GM23338 (cell line): ENCODE measurements around the gene MTREX. TPM values are rescaled to one million over a fixed set of nuclear protein-coding genes. Genes with fewer than 3 reads are reported as not detected.

Source experiments
- ATAC-seq: fragments of 200-7000 bp; cut with Tn5 transposase; 3 replicates; pipeline ENCODE4 v1.9.1; 2020
- DNase-seq: peaks from one replicate; pipeline ENCODE4 v3.0.0-alpha.2; 2015; ENCODE audit warnings: low spot score
- H2AFZ ChIP-seq: fragments of 200-600 bp; sonication (generic); 2 replicates; pipeline ENCODE4 v1.8.0; 2016; ENCODE audit warnings: antibody characterized with exemption, mild to moderate bottlenecking, moderate library complexity
- H3F3A ChIP-seq: fragments of 200-600 bp; sonication (generic); replicated peaks from 2 replicates; pipeline ENCODE4 v1.8.0; 2017; ENCODE audit warnings: antibody characterized with exemption, mixed run types, low read depth
- H3K27ac ChIP-seq: fragments of 200-600 bp; sonication (generic); 2 replicates; pipeline ENCODE4 v1.6.1; 2016; ENCODE audit warnings: low read depth
- H3K27me3 ChIP-seq: fragments of 200-600 bp; sonication (generic); 2 replicates; pipeline ENCODE4 v1.8.0; 2016; ENCODE audit warnings: mild to moderate bottlenecking, mixed run types, moderate library complexity; ENCODE audit not compliant: insufficient read depth
- H3K36me3 ChIP-seq: fragments of 200-600 bp; sonication (generic); 2 replicates; pipeline ENCODE4 v1.8.0; 2016; ENCODE audit warnings: mild to moderate bottlenecking; ENCODE audit not compliant: insufficient read depth
- H3K4me1 ChIP-seq: fragments of 200-600 bp; sonication (generic); 2 replicates; pipeline ENCODE4 v1.8.0; 2016; ENCODE audit warnings: mild to moderate bottlenecking, moderate library complexity; ENCODE audit not compliant: insufficient read depth
- H3K4me2 ChIP-seq: fragments of 200-600 bp; sonication (generic); 2 replicates; pipeline ENCODE4 v1.7.1; 2017; ENCODE audit warnings: mixed run types
- H3K4me3 ChIP-seq: fragments of 200-600 bp; sonication (generic); 2 replicates; pipeline ENCODE4 v1.6.1; 2016; ENCODE audit warnings: mixed run types
- H3K79me2 ChIP-seq: fragments of 200-600 bp; sonication (generic); replicated peaks from 2 replicates; pipeline ENCODE4 v1.8.0; 2017; ENCODE audit warnings: mild to moderate bottlenecking; ENCODE audit not compliant: insufficient read depth
- H3K9me2 ChIP-seq: fragments of 200-600 bp; sonication (generic); 2 replicates; pipeline ENCODE4 v1.8.0; 2017; ENCODE audit not compliant: insufficient read depth
- H4K20me1 ChIP-seq: fragments of 200-600 bp; sonication (generic); replicated peaks from 2 replicates; pipeline ENCODE4 v1.8.0; 2017; ENCODE audit warnings: mild to moderate bottlenecking; ENCODE audit not compliant: insufficient read depth
- H3K27ac Mint-ChIP-seq: 2 replicates; pipeline ENCODE4 v1.8.0; 2020; ENCODE audit warnings: inconsistent platforms, mild to moderate bottlenecking, moderate library complexity, mixed read lengths
- H3K27me3 Mint-ChIP-seq: 3 replicates; pipeline ENCODE4 v1.8.0; 2022; ENCODE audit warnings: low read depth, mild to moderate bottlenecking, moderate library complexity, mixed read lengths, inconsistent platforms; ENCODE audit not compliant: insufficient read depth, poor library complexity
- H3K36me3 Mint-ChIP-seq: 3 replicates; pipeline ENCODE4 v1.8.0; 2021; ENCODE audit warnings: low read depth, mild to moderate bottlenecking, inconsistent platforms, moderate library complexity, mixed read lengths
- H3K4me1 Mint-ChIP-seq: 3 replicates; pipeline ENCODE4 v1.8.0; 2020; ENCODE audit warnings: mild to moderate bottlenecking, inconsistent platforms, mixed read lengths
- H3K4me3 Mint-ChIP-seq: 3 replicates; pipeline ENCODE4 v1.8.0; 2021; ENCODE audit warnings: moderate library complexity, mild to moderate bottlenecking, inconsistent platforms, mixed read lengths
- H3K9me3 Mint-ChIP-seq: 3 replicates; pipeline ENCODE4 v1.8.0; 2020; ENCODE audit warnings: moderate library complexity, mild to moderate bottlenecking, inconsistent platforms, mixed read lengths
- CREB1 ChIP-seq: fragments of 250-450 bp; sonication (Bioruptor Pico); IDR thresholded peaks from 2 replicates; pipeline ENCODE4 v1.5.0; 2020; ENCODE audit warnings: low read depth, mild to moderate bottlenecking, moderate library complexity
- EZH2 ChIP-seq: fragments of 200-600 bp; sonication (generic); IDR thresholded peaks from one replicate; pipeline ENCODE4 v1.8.0; 2017; ENCODE audit warnings: antibody characterized with exemption, mild to moderate bottlenecking, low read depth; ENCODE audit not compliant: unreplicated experiment
- EZH2phosphoT487 ChIP-seq: fragments of 200-600 bp; sonication (generic); IDR thresholded peaks from one replicate; pipeline ENCODE4 v1.8.1; 2018; ENCODE audit warnings: antibody characterized with exemption; ENCODE audit not compliant: unreplicated experiment
- JUNB ChIP-seq: IDR thresholded peaks from one replicate; pipeline ENCODE4 v1.6.1; 2016; ENCODE audit warnings: antibody characterized with exemption; ENCODE audit not compliant: unreplicated experiment
- NANOG ChIP-seq: IDR thresholded peaks from 2 replicates; pipeline ENCODE4 v1.6.1; 2016; ENCODE audit warnings: antibody characterized with exemption, borderline replicate concordance
- STAT1 ChIP-seq: IDR thresholded peaks from one replicate; pipeline ENCODE4 v1.6.1; 2016; ENCODE audit warnings: antibody characterized with exemption; ENCODE audit not compliant: unreplicated experiment
- ZNF114 ChIP-seq: fragments of 250-450 bp; sonication (Bioruptor Pico); IDR thresholded peaks from 2 replicates; pipeline ENCODE4 v1.5.0; 2020; ENCODE audit warnings: mild to moderate bottlenecking, moderate library complexity
- polyA plus RNA-seq: library from polyadenylated mRNA; unstranded; fragments of >200 nt; fragmentation: Nextera tagmentation; extraction: Ambion mirVana; gene quantifications from 2 replicates; pipeline ENCODE4 v1.2.1, GENCODE V29; 2016
- total RNA-seq: library from RNA; depleted of rRNA; stranded (reverse); fragments of >200 nt; shearing (Covaris generic); gene quantifications from 2 replicates; pipeline ENCODE4 v1.2.3, GENCODE V29; 2014
- TF ChIP-seq, protein P1 (sequence below): fragments of 250-450 bp; sonication (Bioruptor Pico); IDR thresholded peaks from 2 replicates; pipeline ENCODE4 v1.5.0; 2020; ENCODE audit warnings: mild to moderate bottlenecking, moderate library complexity
- TF ChIP-seq, protein P2 (sequence below): IDR thresholded peaks from 2 replicates; pipeline ENCODE4 v1.6.1; 2016; ENCODE audit warnings: antibody characterized with exemption
- TF ChIP-seq, protein P3 (sequence below): IDR thresholded peaks from one replicate; pipeline ENCODE4 v1.6.1; 2018; ENCODE audit warnings: antibody characterized with exemption; ENCODE audit not compliant: unreplicated experiment
- TF ChIP-seq, protein P4 (sequence below), 2 experiments: fragments of 200-600 bp in 1 of 2; sonication (generic) in 1 of 2; conservative IDR thresholded peaks; 2 replicates each; pipeline versions ENCODE4 v1.5.1 to v1.6.1; 2016 to 2017; ENCODE audit warnings: antibody characterized with exemption in 2 of 2, low read depth in 2 of 2, mild to moderate bottlenecking in 2 of 2, moderate library complexity in 1 of 2

Gene MTREX
- total and polyA plus RNA-seq, 2 experiments from 2014 or later, result 47.5 to 94.9 TPM

DNA sequence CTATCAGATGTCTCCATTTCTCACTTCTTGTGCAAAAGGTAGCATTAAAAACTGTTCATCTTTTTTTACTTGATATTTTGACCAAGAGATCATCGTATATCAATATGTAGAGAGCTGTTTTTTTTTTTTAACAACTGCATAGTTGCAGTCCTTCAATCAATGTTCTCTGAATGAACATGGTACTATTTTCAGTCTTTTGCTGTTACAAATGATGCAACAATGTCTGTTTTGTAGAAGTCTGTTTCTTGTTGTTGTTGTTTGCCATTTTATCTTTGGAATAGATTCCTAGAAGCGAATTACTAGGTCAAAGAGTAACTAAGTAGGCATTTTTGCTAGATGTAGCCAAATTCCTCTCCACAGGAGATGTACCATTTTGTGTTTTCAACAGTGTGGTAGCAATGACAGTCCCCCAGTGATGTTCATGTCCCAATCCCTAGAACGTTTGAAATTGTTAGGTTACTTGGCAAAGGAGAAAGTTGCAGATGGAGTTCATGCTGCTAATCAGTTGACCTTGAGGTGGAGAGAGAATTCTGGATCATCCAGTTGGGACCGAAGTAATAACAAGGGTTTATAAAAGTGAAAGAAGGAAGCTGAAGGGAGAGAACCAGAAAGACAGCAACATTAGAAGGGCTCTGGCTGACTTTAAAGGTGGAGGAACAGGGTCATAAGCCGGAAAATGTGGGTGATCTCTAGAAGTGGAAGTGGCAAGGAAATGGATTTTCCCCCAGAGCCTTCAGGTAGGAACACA is 6.3 kb downstream of the MTREX start (continued):
- no peak for TF ChIP-seq CREB1 (CRISPR knock-in tag)
- no peak for TF ChIP-seq EZH2
- no peak for TF ChIP-seq ZNF114 (CRISPR knock-in tag)
- no peak for TF ChIP-seq EZH2phosphoT487
- TF ChIP-seq, protein P1, sequence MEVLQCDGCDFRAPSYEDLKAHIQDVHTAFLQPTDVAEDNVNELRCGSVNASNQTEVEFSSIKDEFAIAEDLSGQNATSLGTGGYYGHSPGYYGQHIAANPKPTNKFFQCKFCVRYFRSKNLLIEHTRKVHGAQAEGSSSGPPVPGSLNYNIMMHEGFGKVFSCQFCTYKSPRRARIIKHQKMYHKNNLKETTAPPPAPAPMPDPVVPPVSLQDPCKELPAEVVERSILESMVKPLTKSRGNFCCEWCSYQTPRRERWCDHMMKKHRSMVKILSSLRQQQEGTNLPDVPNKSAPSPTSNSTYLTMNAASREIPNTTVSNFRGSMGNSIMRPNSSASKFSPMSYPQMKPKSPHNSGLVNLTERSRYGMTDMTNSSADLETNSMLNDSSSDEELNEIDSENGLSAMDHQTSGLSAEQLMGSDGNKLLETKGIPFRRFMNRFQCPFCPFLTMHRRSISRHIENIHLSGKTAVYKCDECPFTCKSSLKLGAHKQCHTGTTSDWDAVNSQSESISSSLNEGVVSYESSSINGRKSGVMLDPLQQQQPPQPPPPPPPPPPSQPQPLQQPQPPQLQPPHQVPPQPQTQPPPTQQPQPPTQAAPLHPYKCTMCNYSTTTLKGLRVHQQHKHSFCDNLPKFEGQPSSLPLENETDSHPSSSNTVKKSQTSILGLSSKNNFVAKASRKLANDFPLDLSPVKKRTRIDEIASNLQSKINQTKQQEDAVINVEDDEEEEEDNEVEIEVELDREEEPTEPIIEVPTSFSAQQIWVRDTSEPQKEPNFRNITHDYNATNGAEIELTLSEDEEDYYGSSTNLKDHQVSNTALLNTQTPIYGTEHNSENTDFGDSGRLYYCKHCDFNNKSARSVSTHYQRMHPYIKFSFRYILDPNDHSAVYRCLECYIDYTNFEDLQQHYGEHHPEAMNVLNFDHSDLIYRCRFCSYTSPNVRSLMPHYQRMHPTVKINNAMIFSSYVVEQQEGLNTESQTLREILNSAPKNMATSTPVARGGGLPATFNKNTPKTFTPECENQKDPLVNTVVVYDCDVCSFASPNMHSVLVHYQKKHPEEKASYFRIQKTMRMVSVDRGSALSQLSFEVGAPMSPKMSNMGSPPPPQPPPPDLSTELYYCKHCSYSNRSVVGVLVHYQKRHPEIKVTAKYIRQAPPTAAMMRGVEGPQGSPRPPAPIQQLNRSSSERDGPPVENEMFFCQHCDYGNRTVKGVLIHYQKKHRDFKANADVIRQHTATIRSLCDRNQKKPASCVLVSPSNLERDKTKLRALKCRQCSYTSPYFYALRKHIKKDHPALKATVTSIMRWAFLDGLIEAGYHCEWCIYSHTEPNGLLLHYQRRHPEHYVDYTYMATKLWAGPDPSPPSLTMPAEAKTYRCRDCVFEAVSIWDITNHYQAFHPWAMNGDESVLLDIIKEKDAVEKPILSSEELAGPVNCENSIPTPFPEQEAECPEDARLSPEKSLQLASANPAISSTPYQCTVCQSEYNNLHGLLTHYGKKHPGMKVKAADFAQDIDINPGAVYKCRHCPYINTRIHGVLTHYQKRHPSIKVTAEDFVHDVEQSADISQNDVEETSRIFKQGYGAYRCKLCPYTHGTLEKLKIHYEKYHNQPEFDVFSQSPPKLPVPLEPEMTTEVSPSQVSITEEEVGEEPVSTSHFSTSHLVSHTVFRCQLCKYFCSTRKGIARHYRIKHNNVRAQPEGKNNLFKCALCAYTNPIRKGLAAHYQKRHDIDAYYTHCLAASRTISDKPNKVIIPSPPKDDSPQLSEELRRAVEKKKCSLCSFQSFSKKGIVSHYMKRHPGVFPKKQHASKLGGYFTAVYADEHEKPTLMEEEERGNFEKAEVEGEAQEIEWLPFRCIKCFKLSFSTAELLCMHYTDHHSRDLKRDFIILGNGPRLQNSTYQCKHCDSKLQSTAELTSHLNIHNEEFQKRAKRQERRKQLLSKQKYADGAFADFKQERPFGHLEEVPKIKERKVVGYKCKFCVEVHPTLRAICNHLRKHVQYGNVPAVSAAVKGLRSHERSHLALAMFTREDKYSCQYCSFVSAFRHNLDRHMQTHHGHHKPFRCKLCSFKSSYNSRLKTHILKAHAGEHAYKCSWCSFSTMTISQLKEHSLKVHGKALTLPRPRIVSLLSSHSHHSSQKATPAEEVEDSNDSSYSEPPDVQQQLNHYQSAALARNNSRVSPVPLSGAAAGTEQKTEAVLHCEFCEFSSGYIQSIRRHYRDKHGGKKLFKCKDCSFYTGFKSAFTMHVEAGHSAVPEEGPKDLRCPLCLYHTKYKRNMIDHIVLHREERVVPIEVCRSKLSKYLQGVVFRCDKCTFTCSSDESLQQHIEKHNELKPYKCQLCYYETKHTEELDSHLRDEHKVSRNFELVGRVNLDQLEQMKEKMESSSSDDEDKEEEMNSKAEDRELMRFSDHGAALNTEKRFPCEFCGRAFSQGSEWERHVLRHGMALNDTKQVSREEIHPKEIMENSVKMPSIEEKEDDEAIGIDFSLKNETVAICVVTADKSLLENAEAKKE (CRISPR knock-in tag), result no peak

DNA sequence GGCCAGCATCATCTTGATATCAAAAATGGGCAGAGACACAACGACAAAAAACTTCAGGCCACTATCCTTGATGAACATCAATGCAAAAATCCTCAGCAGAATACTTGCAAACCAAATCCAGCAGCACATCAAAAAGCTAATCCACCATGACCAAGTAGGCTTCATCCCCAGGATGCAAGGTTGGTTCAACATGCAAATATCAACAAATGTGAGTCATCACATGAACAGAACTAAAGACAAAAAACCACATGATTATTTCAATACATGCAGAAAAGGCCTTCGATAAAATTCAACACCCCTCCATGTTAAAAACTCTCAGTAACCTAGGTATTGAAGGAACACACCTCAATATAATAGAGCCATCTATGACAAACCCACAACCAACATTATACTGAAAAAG is 8.5 kb downstream of the MTREX start:
- ATAC-seq (no peak), DNase-seq (no peak)
- Histone ChIP-seq H3K36me3 (no peaks in the 10 kb centered on the region), H4K20me1 (peaks cover 24% of the 10 kb centered on the region), H3K9me2 (no peaks in the 10 kb centered on the region), H3K4me3 (no peak overlapping the region), H3K27me3 (no peaks in the 10 kb centered on the region), H3F3A (no peaks in the 10 kb centered on the region), H3K79me2 (peaks cover 100% of the 10 kb centered on the region), H3K4me1 (peaks cover 11% of the 10 kb centered on the region), H3K4me2 (no peak overlapping the region), H2AFZ (no peak overlapping the region), H3K27ac (no peak overlapping the region)
- H3K4me3 Mint-ChIP-seq, result no peak overlapping the region
- H3K27me3 Mint-ChIP-seq, result no peaks in the 10 kb centered on the region
- H3K4me1 Mint-ChIP-seq, result peaks cover 15% of the 10 kb centered on the region
- no peaks in the 10 kb centered on the region for H3K9me3 Mint-ChIP-seq
- no peak overlapping the region for H3K27ac Mint-ChIP-seq
- H3K36me3 Mint-ChIP-seq, result peaks cover 33% of the 10 kb centered on the region
- TF ChIP-seq, protein P2, sequence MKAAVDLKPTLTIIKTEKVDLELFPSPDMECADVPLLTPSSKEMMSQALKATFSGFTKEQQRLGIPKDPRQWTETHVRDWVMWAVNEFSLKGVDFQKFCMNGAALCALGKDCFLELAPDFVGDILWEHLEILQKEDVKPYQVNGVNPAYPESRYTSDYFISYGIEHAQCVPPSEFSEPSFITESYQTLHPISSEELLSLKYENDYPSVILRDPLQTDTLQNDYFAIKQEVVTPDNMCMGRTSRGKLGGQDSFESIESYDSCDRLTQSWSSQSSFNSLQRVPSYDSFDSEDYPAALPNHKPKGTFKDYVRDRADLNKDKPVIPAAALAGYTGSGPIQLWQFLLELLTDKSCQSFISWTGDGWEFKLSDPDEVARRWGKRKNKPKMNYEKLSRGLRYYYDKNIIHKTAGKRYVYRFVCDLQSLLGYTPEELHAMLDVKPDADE, result no peak
- TF ChIP-seq CREB1 (CRISPR knock-in tag) (no peak), JUNB (no peak), STAT1 (no peak), NANOG (no peak), ZNF114 (CRISPR knock-in tag) (no peak)
- TF ChIP-seq, protein P3, sequence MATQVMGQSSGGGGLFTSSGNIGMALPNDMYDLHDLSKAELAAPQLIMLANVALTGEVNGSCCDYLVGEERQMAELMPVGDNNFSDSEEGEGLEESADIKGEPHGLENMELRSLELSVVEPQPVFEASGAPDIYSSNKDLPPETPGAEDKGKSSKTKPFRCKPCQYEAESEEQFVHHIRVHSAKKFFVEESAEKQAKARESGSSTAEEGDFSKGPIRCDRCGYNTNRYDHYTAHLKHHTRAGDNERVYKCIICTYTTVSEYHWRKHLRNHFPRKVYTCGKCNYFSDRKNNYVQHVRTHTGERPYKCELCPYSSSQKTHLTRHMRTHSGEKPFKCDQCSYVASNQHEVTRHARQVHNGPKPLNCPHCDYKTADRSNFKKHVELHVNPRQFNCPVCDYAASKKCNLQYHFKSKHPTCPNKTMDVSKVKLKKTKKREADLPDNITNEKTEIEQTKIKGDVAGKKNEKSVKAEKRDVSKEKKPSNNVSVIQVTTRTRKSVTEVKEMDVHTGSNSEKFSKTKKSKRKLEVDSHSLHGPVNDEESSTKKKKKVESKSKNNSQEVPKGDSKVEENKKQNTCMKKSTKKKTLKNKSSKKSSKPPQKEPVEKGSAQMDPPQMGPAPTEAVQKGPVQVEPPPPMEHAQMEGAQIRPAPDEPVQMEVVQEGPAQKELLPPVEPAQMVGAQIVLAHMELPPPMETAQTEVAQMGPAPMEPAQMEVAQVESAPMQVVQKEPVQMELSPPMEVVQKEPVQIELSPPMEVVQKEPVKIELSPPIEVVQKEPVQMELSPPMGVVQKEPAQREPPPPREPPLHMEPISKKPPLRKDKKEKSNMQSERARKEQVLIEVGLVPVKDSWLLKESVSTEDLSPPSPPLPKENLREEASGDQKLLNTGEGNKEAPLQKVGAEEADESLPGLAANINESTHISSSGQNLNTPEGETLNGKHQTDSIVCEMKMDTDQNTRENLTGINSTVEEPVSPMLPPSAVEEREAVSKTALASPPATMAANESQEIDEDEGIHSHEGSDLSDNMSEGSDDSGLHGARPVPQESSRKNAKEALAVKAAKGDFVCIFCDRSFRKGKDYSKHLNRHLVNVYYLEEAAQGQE, result no peak
- TF ChIP-seq, protein P4, sequence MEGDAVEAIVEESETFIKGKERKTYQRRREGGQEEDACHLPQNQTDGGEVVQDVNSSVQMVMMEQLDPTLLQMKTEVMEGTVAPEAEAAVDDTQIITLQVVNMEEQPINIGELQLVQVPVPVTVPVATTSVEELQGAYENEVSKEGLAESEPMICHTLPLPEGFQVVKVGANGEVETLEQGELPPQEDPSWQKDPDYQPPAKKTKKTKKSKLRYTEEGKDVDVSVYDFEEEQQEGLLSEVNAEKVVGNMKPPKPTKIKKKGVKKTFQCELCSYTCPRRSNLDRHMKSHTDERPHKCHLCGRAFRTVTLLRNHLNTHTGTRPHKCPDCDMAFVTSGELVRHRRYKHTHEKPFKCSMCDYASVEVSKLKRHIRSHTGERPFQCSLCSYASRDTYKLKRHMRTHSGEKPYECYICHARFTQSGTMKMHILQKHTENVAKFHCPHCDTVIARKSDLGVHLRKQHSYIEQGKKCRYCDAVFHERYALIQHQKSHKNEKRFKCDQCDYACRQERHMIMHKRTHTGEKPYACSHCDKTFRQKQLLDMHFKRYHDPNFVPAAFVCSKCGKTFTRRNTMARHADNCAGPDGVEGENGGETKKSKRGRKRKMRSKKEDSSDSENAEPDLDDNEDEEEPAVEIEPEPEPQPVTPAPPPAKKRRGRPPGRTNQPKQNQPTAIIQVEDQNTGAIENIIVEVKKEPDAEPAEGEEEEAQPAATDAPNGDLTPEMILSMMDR (conservative IDR thresholded peaks at IDR 0.05; ENCODE audit: low read depth in 2 of 2), result no peak
